GM21723 (cell line): ENCODE results near the gene ZBTB17.
A peak's percentile ranks its signal among the peaks of the same experiment; 100 is the strongest.

ENCODE experiments used
- ATAC-seq: cut with Tn5 transposase; IDR thresholded peaks from one replicate; pipeline ENCODE4 v1.9.1; 2021; ENCODE audit warnings: mild to moderate bottlenecking, moderate library complexity; ENCODE audit not compliant: unreplicated experiment

Gene ZBTB17

GRCh38 chr1:15962671-15963362 is 13.1 kb downstream of the ZBTB17 start:
- ATAC-seq: no peak

DNA sequence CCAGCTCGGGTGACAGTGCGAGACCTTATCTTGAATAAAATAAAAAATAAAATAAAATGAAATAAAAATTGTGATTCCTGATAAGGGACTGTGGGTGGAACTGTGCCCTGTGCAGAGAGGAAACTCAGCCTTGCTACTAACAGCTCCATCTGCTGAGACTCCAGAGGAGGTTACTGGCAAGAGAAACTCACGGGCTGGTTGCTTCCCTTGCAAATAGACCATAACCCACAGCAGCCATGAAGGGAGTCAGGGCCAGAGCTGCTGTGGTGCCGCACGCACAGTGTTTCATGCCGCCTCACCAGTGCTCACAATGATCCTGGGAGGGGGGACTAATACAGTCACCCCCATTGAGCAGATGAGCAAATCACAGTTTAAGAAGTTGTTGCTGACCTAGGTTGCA is 13.7 kb downstream of the ZBTB17 start:
- ATAC-seq: no peak

GRCh38 chr1:15961492-15961891 is 14.4 kb downstream of the ZBTB17 start:
- no peak for ATAC-seq

- no peak for ATAC-seq
These were observed 15.1 kb downstream of the ZBTB17 start for GRCh38 chr1:15960808-15961207.

GRCh38 chr1:15959827-15960446 is 16.0 kb downstream of the ZBTB17 start:
- ATAC-seq: no peak

- ATAC-seq: no peak
These were observed 16.5 kb downstream of the ZBTB17 start for GRCh38 chr1:15959424-15959823.

GRCh38 chr1:15958793-15959192 is 17.1 kb downstream of the ZBTB17 start:
- ATAC-seq: no peak

DNA sequence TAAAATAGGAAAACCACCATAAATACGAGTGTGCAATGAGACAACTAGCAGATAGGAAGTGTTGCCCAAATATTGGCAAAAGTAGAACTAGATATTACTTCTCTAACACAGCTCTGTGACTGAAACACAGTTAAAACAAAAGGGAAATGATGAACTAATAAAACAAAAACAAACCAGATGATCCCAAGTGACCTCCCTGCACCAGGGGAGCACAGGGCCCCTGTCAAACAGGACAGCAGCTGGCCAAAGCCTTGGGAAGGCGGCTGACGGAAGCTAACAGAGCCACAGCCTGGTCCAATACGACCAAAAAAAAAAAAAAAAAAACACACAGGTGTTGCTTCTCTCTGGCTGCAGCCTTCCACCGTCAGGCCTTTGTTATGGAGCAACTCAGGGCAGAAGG is 17.8 kb downstream of the ZBTB17 start:
- ATAC-seq: no peak

- no peak for ATAC-seq
These were observed 18.4 kb downstream of the ZBTB17 start for GRCh38 chr1:15957221-15958095.

DNA sequence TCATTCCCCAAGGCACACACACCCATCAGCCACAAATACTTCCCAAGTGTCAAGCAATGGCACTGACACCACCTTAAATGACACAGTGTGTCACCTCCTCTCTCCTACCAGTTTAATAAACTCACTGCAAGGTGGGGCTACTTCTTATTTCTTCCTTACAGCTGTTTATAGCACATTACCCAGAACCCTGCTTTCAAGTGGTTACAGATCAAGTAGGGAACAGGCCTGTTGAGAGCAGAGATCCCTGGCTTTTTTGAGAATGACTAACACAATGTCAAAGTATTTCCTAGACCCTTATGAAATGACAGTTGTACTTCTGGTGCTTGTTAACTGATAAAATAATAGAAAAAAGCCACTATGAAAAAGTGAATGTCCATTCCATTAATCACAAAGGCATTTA is 19.8 kb downstream of the ZBTB17 start:
- no peak for ATAC-seq

- ATAC-seq: no peak
These were observed 20.3 kb downstream of the ZBTB17 start for GRCh38 chr1:15955552-15955951.

GRCh38 chr1:15954316-15954715 is 21.6 kb downstream of the ZBTB17 start:
- no peak for ATAC-seq

DNA sequence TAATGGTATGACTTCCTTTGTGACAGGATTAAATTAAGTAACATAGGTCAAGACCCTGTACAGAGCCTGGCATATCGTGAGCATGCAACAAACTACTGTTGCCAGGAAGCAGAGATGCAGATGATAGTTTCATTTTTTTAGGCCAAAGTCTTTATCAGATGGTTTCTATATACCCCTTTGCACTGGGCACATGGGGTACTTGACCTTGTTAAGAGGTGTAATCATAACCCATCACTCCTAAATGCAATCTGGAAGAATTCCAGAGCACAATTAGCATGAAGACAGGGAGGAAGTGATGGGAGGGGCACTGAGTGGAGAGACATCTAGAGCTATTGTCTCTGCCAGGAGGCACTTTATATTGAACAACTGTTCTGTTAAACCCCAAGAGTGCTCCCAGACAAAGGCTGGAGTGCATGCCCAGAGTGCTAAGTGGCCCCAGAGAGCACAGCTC is 22.1 kb downstream of the ZBTB17 start:
- no peak for ATAC-seq

GRCh38 chr1:15953294-15953771 is 22.6 kb downstream of the ZBTB17 start:
- ATAC-seq: no peak

DNA sequence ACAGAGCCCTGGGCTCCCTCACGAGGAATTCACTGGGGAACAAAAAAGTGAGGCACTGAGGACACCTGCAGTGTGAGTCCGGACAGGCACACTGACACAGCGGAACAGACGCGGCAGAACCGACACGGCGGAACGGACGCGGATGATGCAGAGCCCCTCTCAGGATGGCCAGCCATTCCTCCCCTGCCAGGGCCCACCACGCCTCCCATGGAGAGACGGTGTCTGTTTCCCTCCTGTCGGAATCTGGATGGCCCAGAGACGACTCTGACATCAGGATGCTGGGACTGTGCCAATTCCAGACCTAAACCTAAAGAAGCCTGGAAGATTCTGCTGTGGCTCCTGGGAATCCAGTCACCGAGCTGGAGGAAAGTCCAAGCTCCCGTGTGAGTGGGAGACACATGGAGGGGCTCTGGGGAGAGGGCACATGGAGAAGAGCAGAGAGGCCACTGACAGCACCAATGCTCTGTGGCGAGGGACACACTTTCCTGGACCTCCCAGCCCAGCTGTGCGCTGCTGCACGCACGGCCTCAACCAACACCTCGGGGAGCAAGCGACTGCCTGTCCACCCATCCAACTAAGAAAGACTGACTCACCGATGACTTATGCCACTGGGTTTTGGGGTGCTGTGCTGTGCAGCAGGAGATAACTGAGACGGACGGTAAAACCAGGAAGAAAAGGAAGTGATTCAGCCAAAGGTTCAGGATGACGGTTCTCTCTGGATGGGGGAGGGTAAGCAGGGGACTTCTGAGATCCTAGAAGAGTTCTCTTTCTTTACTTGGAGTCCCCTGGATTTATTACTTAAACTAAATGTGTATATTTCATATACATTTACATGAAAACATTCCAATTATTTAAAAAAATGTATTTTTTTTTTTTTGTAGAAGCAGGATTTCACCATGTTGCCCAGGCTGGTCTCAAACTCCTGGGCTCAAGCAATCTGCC is 23.3 kb downstream of the ZBTB17 start:
- no peak for ATAC-seq

DNA sequence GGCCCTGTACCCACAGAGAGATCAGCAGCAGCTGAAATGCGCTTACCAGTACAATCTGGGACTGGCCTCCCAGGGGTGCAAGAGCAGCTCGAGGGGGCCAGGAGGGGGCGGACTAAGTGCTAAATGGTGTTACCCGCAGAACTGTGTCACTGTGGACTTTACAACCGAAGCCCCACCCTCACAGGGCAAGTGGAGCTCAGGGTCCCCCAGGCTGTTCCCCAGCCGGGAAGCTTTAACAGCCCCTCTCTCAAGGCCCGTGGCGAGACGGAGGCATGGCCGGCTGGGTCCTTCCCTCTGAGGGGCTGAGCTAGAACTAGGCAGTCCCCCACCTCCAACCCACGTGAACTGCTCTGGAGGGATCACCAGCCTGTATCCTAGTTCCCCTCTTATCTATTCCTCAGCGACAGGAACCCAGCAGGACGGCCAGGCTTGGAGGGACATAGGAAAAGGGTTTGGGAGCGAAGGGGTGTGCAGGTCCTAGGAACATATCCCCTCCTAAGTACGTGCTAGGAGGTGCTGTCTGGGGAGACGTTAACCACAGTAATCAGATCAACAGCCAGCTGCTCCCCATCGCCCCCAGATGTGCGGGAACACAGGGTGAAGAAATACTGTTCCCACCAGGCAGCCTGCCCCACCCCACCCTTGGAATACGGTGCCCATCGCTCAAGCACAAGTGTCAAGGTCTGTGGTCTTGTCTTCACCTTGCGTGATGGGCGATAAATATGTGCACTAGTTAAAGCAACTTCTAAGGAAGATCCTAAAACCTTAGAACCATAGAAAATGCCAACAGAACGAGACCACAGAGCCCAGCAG is 24.4 kb downstream of the ZBTB17 start:
- ATAC-seq: no peak

DNA sequence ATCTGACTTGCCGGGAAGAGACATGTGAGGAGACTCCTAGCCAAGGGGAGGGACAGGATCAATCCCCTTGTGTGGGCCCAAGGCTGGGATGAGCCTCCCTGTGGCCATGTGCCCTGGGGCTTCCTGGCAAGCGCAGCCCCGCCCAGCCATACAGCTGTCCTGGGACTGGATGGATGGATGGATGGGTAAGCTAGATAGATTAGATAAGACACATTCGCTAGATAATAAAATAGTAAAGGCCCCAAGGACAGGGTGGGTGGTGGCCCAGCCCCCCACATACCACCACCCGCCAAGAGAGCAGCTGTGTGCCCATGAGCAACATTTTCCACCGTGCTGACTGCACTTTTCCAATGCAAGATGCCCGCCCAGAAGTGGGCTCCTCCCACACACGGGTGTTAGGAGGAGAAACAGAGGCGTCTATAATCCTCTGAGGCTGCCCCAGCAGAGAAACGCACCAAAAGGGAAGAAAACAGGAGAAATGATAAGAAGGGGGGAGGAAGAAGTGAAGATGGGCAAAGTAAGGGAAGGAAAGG is 25.1 kb downstream of the ZBTB17 start:
- ATAC-seq: no peak

GRCh38 chr1:15950302-15950701 is 25.6 kb downstream of the ZBTB17 start:
- ATAC-seq: no peak

- ATAC-seq: peak; percentile 77
These were observed 26.3 kb downstream of the ZBTB17 start for GRCh38 chr1:15949453-15950245.
